Sigmoid colon (tissue), 3 donors: ENCODE data around the gene CA12.

Experiments used
- CTCF ChIP-seq, 4 experiments: fragments of 450-650 bp in 3 of 4; fragments of 200-600 bp in 1 of 4; IDR thresholded peaks; one replicate each; pipeline ENCODE4 v1.5.1; 2016 to 2019; ENCODE audit warnings: antibody characterized with exemption in 4 of 4, mild to moderate bottlenecking in 3 of 4, moderate library complexity in 2 of 4
- POLR2A ChIP-seq, 2 donors: fragments of 450-650 bp; IDR thresholded peaks; one replicate each; pipeline ENCODE4 v1.6.1; 2016; ENCODE audit warnings: antibody characterized with exemption in 2 of 2, mild to moderate bottlenecking in 2 of 2, moderate library complexity in 2 of 2

DNA sequence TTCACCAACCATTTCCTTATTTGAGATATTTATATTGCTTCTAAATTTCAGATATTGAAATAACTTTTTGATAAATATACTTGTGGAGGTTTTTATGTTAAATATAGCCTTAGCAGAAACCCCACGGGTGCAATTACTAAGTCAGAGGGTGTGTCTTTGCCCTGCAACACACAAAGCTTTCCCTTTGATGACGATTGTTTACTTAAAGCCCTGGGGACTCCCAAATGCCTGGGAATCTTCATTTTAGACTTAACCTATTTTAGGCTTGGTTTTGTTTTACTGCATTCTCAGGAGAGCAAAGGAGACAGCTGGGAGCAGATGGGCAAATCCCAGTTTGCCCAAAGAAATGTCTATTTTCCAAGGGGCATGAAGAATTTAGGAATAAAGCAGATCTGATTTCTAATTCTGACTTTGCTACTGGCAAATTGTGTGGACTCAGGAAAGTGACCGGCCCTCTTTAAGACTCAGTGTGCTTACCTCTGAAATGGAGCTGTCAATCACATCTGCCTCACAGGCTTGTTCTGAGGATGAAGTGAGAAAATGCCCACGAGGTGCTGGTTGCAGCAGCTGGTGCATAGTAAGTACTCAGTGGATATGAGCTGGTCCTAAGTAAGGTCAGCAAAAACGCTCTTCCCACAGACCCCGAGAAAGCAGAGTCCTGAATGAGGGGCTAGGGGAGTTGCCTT lies 49.3 kb upstream of the CA12 start:
- TF ChIP-seq CTCF (IDR thresholded peaks at IDR 0.05) (no peak), POLR2A (IDR thresholded peaks at IDR 0.05) (no peak)
